NCI-H146 (cell line): Measurements from ENCODE around the gene ZC3HAV1.
"Not testable (repeated sequence)": the region's sequence is repeated elsewhere in the genome, so short reads cannot be mapped to it uniquely, and the experiment has no call there.

ENCODE experiments used
- DNase-seq: peaks from one replicate; lab custom pipeline; 2025; lab: John Stamatoyannopoulos, UW

The ZC3HAV1 gene

GRCh38 chr7:139109188-139109982, at the start of gene ZC3HAV1:
ZC3HAV1 (minus strand) TSS chr7:139109720; CDS start chr7:139109331, 389 bp downstream.
- peak; percentile 79 for DNase-seq

DNA sequence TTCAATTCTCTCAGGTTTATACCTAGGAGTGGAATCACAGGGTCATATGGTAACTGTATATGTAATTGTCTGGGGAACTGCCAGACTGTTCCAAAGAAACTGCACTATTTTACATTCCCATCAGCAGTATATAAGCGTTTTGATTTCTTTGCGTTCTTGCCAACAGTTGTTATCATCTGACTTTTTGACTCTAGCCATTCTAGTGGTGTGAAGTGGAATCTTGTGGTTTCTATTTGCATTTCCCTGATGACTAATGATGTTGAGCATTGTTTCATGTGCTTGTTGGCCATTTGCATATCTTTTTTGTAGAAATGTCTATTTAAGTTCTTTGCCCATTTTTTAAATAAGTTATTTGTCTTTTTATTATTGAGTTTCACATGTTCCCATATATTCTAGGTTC, 44.3 kb upstream of the ZC3HAV1 start:
- DNase-seq = no peak

GRCh38 chr7:139152149-139152548, 42.6 kb upstream of the ZC3HAV1 start:
- no peak for DNase-seq

DNA sequence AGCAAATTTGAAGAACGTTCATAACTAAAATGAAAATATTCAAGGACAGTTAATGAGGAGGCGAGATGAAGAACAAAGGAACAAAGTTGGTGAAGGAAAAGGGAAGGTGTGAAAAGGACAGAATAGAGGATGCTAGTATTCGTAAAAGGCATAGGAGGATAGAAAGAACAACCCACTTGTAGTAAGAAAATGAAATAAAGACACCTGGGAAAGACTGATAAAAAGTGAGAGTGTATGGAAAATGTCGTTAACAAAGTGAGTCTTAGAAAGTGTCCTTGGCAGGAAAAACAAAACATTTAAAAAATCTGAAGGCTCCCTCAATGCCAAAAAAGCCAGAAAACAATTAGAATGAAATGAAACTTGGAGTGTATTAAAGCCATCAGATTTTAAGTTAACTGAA, 29.6 kb upstream of the ZC3HAV1 start:
- no peak for DNase-seq

DNA sequence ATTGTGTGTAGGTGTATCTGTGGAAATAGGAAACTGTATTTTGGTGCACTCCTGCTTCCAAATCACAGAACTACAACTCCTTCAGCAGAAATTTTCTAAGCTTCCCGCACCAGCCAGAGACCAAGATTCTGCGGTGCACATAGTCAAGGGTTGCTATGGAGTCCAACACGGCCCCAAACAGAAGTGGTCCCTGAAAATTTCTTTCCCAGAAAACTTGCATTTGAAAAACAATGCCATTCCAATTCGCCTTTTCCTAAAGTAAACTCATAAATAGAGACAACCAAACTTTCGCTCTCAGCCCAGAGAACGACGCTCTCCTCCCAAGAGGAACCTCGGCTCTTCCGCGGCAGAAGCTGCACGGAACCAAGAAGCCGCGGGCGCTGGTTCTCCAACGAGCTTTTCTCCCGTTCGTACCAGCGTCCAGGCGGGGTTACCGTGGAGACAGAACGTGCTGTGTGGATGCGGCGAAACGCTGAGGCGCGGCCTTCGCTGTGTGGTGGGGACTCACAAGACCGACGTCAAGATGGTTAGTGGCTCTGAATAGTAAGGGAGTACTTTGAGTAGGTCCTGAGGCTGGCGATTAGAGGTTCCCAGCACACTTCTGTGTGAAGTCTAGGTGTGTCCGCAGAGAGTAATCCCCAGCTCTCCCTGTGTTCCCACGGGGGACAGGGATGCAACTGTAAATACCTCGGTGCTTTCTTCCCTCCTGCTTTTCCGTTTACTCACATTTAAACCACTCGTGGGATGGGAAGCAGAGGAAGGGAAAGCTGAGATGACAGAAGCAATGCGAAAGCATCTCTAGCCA, 24.0 kb upstream of the ZC3HAV1 start:
- peak; percentile 86 for DNase-seq

GRCh38 chr7:139132887-139133286, 23.4 kb upstream of the ZC3HAV1 start:
- DNase-seq = no peak

GRCh38 chr7:139131601-139132041, 22.1 kb upstream of the ZC3HAV1 start:
- DNase-seq = no peak

GRCh38 chr7:139129814-139130213, 20.3 kb upstream of the ZC3HAV1 start:
- not testable (repeated sequence) for DNase-seq

DNA sequence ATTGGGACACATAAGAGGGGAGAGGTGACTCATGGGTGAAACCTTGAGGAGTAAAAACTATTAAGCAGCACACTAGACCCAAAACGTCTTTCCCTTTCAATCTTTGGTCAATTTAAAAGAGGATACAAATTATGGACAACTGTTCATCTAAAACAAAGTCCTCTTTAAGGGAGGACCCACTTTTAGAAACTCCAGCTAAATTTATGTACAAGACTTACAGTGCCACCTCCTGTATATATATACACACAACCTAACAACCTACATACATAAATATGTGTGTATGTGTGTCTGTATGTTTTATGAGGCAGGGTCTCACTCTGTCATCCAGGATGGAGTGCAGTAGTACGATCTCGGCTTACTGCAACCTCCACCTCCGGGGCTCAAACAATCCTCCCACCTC, 18.1 kb upstream of the ZC3HAV1 start:
- DNase-seq = no peak

GRCh38 chr7:139125657-139126056, 16.1 kb upstream of the ZC3HAV1 start:
- DNase-seq = no peak

DNA sequence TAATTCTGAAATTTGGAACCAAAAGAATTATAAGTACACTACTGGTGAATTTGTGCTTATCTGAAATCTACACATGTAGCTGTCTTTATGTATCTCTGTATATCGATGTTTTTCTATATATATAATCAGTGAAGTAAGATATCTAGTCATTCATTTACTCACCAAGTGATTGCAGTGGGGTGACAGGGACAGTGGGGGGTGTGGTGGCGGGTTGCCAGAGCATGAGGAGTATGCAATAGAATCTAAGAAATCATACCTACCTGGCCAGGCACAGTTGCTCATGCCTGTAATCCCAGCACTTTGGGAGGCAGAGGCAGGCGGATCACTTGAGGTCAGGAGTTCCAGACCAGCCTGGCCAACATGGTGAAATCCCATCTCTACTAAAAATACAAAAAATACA, 15.5 kb upstream of the ZC3HAV1 start:
- DNase-seq = not testable (repeated sequence)

- no peak for DNase-seq
Observed at GRCh38 chr7:139124084-139124914, 14.8 kb upstream of the ZC3HAV1 start.

DNA sequence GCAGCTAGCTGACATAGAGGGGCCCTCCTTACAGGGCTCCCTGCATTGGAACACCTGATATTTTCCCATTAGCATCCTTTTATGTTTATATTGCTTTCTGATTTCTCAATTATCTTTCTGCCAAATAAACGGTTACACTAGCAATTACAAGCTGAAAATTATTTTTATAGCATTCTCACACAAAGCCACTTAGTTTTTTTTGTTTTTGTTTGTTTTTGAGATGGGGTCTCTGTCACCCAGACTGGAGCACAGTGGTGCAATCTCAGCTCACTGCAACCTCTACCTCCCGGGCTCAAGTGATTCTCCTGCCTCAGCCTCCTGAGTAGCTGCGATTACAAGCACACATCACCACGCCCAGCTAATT, 9.9 kb upstream of the ZC3HAV1 start:
- no peak for DNase-seq

DNA sequence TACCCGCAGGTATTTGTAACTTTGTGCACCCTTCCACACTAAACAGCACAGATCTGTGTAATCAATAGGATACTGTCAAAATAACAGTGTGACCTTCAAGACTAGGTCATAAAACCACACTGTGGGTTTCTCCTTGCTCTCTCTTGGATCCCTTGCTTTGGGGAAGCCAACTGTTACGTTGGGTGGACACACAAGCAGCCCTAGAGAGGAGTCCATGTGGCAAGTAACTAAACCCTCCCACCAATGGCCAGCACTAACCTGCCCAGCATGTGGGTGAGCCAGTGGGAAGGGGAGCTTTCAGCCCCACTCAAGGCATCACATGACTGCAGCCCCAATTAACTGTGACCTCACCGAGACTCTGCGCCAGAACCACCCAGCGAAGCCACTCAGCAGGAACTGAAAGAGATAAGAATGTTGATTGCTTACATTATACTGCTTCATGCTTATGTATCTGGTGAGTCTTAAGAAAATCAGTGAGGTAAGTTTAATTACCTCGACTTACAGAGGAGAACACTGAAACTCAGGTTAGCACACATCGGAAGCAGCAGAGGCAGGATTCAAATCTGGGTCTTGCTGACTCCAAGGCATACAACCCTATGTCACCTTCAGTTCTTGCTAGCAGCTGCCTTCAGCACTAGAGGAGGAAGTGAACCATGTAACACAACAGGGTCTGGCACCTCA, 9.4 kb upstream of the ZC3HAV1 start:
- DNase-seq = peak; percentile 46

GRCh38 chr7:139118234-139118804, 8.8 kb upstream of the ZC3HAV1 start:
- no peak for DNase-seq

DNA sequence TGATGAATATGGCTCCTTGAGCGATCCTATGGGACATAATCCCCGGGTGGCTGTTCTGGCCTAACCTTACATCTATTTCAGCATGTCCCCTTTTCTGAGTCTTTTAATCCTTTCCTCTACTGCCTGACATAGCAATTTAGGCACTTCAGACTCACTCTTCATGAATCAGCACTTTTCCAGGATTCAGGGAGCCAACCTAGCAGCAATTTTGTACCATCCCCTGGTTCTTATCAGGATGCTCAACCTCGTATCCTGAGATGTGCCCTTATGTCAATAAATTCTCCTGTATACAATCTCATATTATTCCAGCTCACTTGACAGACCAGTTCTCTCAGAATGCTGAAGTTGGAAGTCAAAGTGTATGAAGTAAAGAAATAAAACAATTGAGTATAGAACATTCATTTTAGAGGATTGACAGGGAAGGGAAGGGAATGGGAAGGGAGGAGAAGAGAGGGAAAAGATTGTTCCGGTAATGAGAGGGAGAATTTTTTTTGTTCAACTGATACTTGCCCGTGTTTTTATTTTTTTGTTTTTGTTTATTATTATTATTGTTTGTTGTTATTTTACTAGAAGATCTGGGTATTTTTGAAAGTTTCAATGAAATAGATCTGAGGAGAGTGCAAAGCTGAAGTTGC, 8.2 kb upstream of the ZC3HAV1 start:
- no peak for DNase-seq

GRCh38 chr7:139116999-139117398, 7.5 kb upstream of the ZC3HAV1 start:
- no peak for DNase-seq

- DNase-seq = no peak
Observed at GRCh38 chr7:139115104-139115503, 5.6 kb upstream of the ZC3HAV1 start.

- no peak for DNase-seq
Observed at GRCh38 chr7:139114585-139114984, 5.1 kb upstream of the ZC3HAV1 start.

DNA sequence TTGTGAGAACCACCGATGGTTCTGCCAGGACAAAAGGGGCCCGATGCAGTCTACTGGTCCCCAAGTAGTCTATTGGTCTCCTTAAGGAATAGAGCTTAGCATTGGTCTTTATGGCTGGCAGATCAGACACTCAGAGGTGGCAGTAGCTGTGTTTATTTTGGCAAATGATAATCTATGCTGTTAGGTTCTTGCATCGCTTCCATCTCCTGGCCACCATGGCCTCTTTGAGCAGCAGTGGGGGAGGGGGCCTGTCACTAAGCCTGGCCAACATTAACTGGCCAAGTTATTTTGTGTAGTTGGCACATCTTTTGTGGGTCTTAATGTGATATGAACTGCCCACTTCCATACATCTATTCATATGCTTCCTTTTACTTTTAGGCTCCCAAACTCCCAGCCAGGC, 4.5 kb upstream of the ZC3HAV1 start:
- no peak for DNase-seq

DNA sequence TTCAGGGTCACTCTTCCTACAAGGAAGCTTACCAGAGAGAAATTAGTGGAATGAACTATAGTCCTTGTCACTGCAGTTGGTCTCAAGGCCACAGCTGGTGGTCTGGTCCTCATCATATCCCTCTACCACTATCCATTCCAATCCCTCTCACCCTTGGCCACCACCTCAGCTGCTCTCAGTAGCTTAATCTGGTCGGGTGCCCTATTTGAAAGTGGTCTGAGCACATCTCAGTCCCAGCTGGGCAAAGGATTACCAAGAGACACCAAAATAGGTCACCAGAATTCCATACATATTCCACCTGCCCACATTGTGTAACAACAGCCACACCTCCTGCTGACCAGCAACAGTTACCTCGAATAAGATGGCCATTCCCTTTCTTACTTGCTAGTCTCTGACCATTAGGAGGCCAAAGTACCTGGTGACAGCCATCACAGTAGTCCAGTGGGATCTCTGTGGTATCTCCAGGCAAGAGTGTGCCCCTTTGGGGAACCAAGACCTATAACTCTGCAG, 3.3 kb upstream of the ZC3HAV1 start:
- DNase-seq = no peak
